Stimulated activated CD8-positive, alpha-beta memory T cell treated with anti-CD3 and anti-CD28 coated beads, Interleukin-4, amount 100 ng/mL, for 48 hours (primary cell): ENCODE measurements around the gene APLP2.
"Not testable (repeated sequence)": the region's sequence is repeated elsewhere in the genome, so short reads cannot be mapped to it uniquely, and the experiment has no call there.

Experiments
- DNase-seq: peaks from one replicate; pipeline ENCODE4 v3.0.0-alpha.2; 2020

The APLP2 gene

DNA sequence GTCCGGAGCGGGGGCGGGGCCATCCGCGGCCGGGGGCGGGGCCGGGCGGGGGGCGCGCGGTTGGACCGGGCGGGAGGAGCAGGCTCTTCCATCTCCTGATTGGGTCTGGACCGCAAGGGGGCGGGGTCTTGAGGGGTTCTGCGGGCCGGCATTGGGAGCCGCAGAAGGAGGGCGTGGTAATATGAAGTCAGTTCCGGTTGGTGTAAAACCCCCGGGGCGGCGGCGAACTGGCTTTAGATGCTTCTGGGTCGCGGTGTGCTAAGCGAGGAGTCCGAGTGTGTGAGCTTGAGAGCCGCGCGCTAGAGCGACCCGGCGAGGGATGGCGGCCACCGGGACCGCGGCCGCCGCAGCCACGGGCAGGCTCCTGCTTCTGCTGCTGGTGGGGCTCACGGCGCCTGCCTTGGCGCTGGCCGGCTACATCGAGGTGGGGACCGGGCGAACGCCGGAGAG is at the start of gene APLP2:
TSS of gene APLP2 (plus strand) at position 236 of the 450 bp plus-strand sequence. CDS start at position 320, 84 bp downstream.
- DNase-seq, result peak; percentile 98

DNA sequence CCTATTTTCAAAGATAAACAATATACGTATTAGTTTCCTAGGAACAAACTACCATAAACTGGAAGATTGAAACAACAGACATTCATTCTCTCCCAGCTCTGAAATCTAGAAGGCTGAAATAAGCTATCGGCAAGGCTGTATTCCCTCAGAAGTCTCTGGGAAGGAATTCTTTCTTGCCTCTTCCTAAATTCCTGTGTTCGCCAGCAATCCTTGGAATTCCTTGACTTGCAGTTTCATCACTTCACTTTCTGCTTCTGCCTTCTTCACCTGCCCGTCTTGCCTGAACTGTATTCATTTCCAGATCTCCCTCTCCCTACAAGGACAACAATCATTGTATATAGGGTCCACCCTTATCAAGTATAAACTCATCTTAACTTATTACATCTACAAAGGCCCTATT is 49.4 kb upstream of the APLP2 start:
- DNase-seq, result no peak

DNA sequence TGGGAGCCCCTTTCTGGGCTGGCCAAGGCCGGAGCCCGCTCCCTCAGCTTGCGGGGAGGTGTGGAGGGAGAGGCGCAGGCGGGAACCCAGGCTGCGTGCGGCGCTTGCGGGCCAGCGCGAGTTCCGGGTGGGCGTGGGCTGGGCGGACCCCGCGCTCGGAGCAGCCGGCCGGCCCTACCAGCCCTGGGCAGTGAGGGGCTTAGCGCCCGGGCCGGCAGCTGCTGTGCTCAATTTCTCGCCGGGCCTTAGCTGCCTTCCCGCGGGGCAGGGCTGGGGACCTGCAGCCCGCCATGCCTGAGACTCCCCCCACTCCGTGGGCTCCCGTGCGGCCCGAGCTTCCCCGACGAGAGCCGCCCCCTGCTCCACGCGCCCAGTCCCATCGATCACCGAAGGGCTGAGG is 48.1 kb upstream of the APLP2 start:
- DNase-seq, result not testable (repeated sequence)

DNA sequence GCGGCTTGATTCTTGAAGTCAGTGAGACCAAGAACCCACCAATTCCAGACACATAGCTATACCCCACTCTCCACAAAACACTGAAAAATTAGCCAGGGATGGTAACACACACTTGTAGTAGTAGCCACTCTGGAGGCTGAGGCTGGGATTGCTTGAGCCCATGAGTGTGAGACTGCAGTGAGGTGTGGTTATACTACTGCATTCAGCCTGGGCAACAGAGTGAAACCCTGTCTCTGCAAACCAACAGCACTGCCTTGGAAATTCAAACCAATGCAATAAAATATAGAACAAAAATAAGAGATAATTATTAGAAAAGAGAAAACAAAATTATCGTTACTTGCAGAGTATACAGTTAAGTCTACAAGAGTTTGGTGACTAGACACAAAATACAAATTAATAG is 46.9 kb upstream of the APLP2 start:
- no peak for DNase-seq

DNA sequence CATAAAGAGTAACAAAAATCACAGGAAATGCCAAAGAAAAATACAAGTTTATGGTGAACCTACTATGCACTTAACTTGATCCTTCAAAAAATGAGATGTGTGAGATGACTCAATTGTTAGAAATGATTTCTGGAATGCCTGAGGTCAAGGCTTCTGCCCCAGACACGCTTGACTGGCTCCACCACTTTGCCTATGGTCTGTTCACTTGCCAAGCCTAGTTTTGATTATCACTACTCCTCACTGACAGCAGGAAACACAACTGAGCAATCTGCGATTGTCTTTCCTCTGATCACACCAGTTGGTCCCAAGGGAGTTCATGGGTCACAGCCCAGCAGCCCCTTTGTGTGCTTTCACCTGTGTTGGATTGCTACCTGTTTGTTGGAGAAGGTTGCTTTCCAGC is 46.5 kb upstream of the APLP2 start:
- no peak for DNase-seq

DNA sequence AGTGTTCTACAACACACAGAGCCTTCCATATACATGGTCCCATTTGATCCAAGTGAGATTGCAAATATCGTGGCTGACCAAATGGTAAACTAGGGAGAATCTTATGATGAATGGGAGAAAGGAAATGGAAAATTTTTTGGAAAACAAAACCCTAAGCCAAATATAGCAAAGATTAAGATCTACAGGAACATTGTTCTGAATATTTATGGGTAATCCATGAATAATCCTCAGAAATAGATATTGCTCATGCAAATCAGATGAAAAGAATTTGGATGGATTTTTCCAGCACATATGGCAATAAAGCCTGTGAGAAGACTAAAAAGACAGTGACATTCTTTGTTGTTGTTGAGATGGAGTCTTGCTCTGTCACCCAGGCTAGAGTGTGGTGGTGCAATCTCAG is 45.3 kb upstream of the APLP2 start:
- no peak for DNase-seq

DNA sequence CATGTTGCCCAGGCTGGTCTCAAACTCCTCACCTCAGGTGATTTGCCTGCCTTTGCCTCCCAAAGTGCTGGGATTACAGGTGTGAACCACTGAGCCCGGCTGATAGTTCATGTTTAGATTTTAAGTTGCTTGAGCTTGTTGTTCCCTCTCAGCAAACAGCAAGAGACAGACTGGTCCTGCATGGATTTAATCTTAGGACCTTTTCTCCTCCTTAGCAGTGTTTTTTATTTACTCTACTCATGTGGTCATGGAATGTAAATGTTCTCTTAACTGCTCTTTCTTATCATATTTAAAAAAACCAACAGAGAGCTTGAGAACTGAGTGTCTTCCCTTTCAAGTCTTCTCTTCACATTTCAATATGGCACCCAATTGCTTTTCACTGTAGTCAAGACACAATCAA is 44.3 kb upstream of the APLP2 start:
- DNase-seq, result no peak

DNA sequence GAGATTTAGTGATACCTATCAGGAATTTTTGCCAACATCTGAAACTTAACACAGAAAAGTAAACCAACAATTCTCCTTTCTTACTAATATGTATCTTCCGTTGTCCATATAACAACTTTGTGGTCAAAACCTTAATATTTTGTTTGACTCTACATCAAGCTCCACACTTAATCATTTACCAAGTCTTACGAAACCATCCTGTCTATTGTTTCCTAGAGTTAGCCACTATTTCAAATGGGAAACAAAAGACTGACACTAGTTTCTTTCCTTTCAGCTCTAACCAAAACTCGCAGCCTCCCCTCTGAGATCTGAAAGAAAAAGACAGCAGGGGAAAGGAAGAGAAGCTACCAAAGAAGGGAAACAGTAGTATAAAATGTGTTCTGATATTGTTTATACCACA is 40.6 kb upstream of the APLP2 start:
- no peak for DNase-seq

- no peak for DNase-seq
Observed at GRCh38 chr11:130031056-130031455, 38.6 kb upstream of the APLP2 start.

DNA sequence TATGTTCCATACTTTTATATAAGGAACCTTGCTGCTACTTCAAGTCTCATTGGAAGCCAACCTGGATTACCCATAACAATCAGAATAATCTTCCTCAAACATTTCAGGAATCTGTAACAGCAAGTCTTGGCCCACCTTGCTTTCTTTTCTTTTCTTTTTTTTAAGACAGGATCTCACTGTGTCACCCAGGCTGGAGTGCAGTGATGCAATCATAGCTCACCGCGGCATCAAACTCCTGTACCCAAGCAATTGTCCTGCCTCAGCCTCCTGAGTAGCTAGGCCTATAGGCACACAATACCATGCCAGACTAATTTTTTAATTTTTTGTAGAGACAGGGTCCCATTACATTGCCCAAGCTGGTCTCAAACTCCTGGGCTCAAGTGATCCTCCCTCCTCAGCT is 37.7 kb upstream of the APLP2 start:
- no peak for DNase-seq

- no peak for DNase-seq
Observed at GRCh38 chr11:130032931-130033330, 36.8 kb upstream of the APLP2 start.

GRCh38 chr11:130034236-130034635 is 35.5 kb upstream of the APLP2 start:
- no peak for DNase-seq

- no peak for DNase-seq
Observed at GRCh38 chr11:130037058-130037457, 32.6 kb upstream of the APLP2 start.

GRCh38 chr11:130037881-130038585 is 31.7 kb upstream of the APLP2 start:
- no peak for DNase-seq

DNA sequence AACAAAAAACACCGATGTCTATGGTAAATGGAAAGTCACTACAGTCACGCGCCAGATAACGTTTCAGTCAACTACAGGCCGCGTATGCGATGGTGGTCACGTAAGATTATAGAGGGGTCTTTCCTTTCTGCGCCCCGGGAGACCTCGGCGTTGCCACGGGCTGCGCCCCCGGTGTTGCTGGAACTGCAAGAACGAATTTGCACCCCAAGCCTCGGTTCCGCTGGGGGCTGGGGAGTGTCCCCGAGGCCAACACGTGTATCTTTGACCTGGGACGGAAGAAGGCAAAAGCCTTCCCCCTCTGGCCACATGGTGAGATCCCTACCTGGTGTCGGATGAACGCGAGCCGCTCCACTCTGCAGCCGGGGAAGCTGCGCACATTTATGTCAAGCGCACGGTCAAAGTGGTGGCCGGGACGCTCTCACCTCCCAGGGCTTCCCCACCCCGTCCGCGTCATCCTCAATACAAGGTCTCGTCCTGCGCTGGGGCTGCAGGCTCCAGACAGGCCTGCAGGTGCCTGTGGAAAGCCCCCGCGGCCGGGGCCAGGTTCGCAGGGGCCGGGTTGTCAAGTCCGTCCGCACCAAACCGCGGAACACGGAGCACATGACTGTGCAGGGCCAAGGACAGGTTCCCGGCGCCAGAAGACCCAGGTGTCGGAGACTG is 29.3 kb upstream of the APLP2 start:
- DNase-seq, result no peak

DNA sequence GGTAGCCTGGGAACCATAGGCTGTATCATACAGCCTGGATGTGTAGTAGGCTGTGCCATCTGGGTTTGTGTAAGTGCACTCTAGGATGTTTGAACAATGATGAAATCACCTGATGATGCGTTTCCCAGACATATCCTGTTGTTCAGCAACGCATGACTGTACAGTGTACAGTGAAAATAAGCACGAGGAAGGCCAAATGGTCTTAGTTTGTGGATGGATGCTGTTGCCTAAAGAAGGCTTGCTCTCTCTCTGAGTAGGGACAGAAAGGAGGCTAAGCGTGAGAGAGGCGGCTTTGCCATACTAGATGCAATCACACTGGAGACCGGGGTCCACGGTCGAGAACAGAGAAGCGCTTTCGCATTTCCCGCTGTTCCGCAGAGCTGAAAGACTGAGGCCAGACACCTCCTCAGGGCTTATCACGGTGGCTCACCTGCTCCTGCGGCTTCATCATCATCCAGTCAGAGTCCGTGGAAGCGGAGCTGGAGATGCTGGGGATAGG is 27.6 kb upstream of the APLP2 start:
- no peak for DNase-seq

DNA sequence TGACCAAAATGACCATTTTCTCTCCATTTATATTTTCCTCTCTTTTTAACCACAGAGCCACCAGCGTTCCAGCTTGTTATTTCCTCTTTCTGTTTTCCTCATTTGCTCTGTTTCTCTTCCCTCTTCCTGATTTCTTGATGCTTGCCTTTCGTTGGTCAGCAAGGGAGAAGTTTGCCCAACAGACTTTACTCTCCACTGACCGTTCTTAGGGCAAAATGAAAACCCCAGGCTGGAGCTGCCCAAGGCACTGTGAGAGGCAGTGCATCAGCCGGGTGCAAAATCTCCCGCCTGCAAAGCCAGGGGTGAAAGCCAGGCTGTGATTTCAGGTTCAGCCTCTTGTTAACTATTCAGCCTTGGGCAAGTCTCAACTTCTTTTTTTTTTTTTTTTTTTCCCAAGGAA is 26.1 kb upstream of the APLP2 start:
- DNase-seq, result no peak

DNA sequence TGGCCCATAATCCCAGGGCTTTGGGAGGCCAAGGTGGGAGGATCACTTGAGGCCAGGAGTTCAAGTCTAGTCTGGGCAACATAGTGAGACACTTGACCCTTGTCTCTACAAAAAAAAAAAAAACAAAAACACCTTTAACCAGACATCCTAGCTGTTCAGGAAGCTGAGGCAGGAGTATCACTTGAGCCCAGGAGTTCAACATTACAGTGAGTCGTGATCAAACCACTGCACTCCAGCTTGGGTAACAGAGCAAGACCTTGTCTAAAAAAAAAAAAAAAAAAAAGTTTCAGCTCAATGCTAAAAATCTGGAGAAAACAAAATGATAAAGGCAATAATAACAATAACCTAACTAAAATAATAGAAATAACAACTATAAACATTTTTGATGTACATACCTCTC is 22.6 kb upstream of the APLP2 start:
- no peak for DNase-seq

GRCh38 chr11:130049328-130049771 is 20.3 kb upstream of the APLP2 start:
- DNase-seq, result no peak

- DNase-seq, result no peak
Observed at GRCh38 chr11:130050257-130050656, 19.4 kb upstream of the APLP2 start.

- no peak for DNase-seq
Observed at GRCh38 chr11:130051082-130051481, 18.6 kb upstream of the APLP2 start.

DNA sequence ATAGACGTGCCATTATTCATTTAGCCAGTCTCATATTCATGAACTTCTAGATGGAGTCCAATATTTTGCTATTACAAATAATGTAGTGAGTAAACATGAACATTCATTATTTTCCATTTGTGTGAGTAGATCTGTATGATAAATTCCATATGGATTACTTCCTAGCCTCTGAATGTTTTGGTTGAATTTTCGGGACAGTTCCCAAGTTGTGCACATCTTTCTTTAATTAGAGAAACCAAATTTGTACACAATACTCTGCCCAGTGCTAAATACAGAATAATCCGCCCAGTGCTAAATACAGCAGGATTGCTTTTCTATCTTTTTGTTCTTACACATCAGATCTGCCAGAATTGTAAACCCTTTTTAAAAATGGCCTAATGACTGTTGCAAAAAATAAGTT is 17.1 kb upstream of the APLP2 start:
- no peak for DNase-seq

- DNase-seq, result no peak
Observed at GRCh38 chr11:130054966-130055365, 14.7 kb upstream of the APLP2 start.

DNA sequence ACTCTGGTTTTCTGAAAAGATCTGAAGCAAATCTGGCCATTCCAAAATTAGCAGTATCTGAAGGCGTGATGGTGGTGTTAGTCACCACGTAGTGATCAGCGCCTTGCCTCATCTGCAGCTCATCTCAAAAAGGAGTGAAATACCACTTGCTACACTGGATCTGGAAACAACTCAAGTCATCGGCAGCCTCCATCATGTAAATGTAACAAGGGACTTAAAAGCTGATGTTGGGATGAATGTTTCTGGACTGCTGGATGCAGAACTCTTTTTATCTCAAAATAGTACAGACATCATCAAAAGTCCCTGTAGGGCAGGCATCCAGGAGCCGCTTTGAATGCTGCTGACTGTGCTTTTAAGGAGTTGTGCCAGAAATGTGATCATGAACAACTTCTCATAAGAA is 14.1 kb upstream of the APLP2 start:
- DNase-seq, result no peak

- DNase-seq, result no peak
Observed at GRCh38 chr11:130061017-130061416, 8.7 kb upstream of the APLP2 start.
